ENCODE results near the gene FCSK.

- TF ChIP-seq MLX (CRISPR knock-in tag; IDR thresholded peaks at IDR 0.05) = peak; percentile 42; the same call in 1 of the 2 replicates
- TF ChIP-seq AFF4 (CRISPR knock-in tag; IDR thresholded peaks at IDR 0.05) = no peak; the same call in 1 of the 2 replicates
- peak; percentile 74 for TF ChIP-seq ZBTB14 (CRISPR knock-in tag; IDR thresholded peaks at IDR 0.05)
Observed at GRCh38 chr16:70454222-70455034, at the start of gene FCSK.

All from HepG2 (cell line).